HepG2 (cell line): ENCODE measurements around the gene ZNF396. TPM values are rescaled to one million over a fixed set of nuclear protein-coding genes. Genes with fewer than 3 reads are reported as not detected.

Experiments
- BCL6 ChIP-seq: IDR thresholded peaks from 2 replicates; pipeline ENCODE4 v1.6.1; 2016; ENCODE audit warnings: missing genetic modification reagents, missing compliant biosample characterization
- ELF3 ChIP-seq: IDR thresholded peaks from 2 replicates; pipeline ENCODE4 v1.6.1; 2016; ENCODE audit warnings: missing genetic modification reagents, missing compliant biosample characterization
- ETV5 ChIP-seq: IDR thresholded peaks from 2 replicates; pipeline ENCODE4 v1.6.1; 2018; ENCODE audit warnings: missing biosample characterization, missing genetic modification reagents, inconsistent platforms, borderline replicate concordance
- JARID2 ChIP-seq: sonication (generic); formaldehyde crosslinking; IDR thresholded peaks from 2 replicates; pipeline ENCODE4 v1.8.1; 2023; ENCODE audit warnings: missing genetic modification reagents, inconsistent platforms; ENCODE audit not compliant: insufficient replicate concordance
- LCORL ChIP-seq, 2 experiments: fragments of 450-650 bp in 1 of 2; sonication (generic) in 1 of 2; formaldehyde crosslinking in 1 of 2; IDR thresholded peaks; 2 replicates each; pipeline versions ENCODE4 v1.5.0 to v1.6.1; 2017 to 2020; ENCODE audit warnings: antibody characterized with exemption in 1 of 2, missing genetic modification reagents in 1 of 2
- PCBP1 ChIP-seq: fragments of 200-400 bp; formaldehyde crosslinking; IDR thresholded peaks from 2 replicates; pipeline ENCODE4 v1.6.1; 2017; ENCODE audit warnings: mild to moderate bottlenecking, low read depth, low read length, borderline replicate concordance
- SAFB2 ChIP-seq: sonication (generic); formaldehyde crosslinking; IDR thresholded peaks from 2 replicates; pipeline ENCODE4 v1.5.1; 2020; ENCODE audit warnings: missing genetic modification reagents, low read depth, mild to moderate bottlenecking, borderline replicate concordance
- SRSF1 ChIP-seq: fragments of 200-400 bp; formaldehyde crosslinking; optimal IDR thresholded peaks from 2 replicates; pipeline ENCODE3; 2017; ENCODE audit warnings: mild to moderate bottlenecking, low read depth, low read length, moderate library complexity
- SUZ12 ChIP-seq: fragments of 150-350 bp; IDR thresholded peaks from 2 replicates; pipeline ENCODE4 v1.6.1; 2014; ENCODE audit warnings: low read depth, low read length
- ZBTB42 ChIP-seq: sonication (generic); formaldehyde crosslinking; IDR thresholded peaks from 2 replicates; pipeline ENCODE4 v1.5.0; 2020; ENCODE audit warnings: mild to moderate bottlenecking, missing genetic modification reagents
- ZEB1 ChIP-seq: IDR thresholded peaks from 2 replicates; pipeline ENCODE4 v1.6.1; 2012; ENCODE audit warnings: mild to moderate bottlenecking, low read depth, inconsistent platforms; ENCODE audit not compliant: insufficient replicate concordance
- ZFP37 ChIP-seq: sonication (generic); formaldehyde crosslinking; IDR thresholded peaks from 2 replicates; pipeline ENCODE4 v1.4.0; 2020; ENCODE audit warnings: missing genetic modification reagents, borderline replicate concordance
- ZFP82 ChIP-seq: sonication (generic); formaldehyde crosslinking; IDR thresholded peaks from 2 replicates; pipeline ENCODE4 v1.5.1; 2020; ENCODE audit warnings: mild to moderate bottlenecking, missing genetic modification reagents, borderline replicate concordance
- ZNF10 ChIP-seq: sonication (generic); formaldehyde crosslinking; IDR thresholded peaks from 2 replicates; pipeline ENCODE4 v1.4.0; 2020; ENCODE audit warnings: mild to moderate bottlenecking, low read depth, missing genetic modification reagents, borderline replicate concordance
- ZNF30 ChIP-seq: sonication (generic); formaldehyde crosslinking; IDR thresholded peaks from 2 replicates; pipeline ENCODE4 v1.5.0; 2020; ENCODE audit warnings: mild to moderate bottlenecking, missing genetic modification reagents
- ZNF350 ChIP-seq: sonication (generic); formaldehyde crosslinking; IDR thresholded peaks from 2 replicates; pipeline ENCODE4 v1.4.0; 2020; ENCODE audit warnings: mild to moderate bottlenecking, low read depth, missing genetic modification reagents, borderline replicate concordance
- ZNF605 ChIP-seq: sonication (generic); formaldehyde crosslinking; IDR thresholded peaks from 2 replicates; pipeline ENCODE4 v1.8.0; 2022; ENCODE audit warnings: mild to moderate bottlenecking, missing genetic modification reagents
- ZNF703 ChIP-seq: sonication (generic); formaldehyde crosslinking; IDR thresholded peaks from 2 replicates; pipeline ENCODE4 v1.5.1; 2020; ENCODE audit warnings: missing genetic modification reagents, mild to moderate bottlenecking, moderate library complexity, borderline replicate concordance
- ZSCAN20 ChIP-seq: sonication (generic); formaldehyde crosslinking; IDR thresholded peaks from 2 replicates; pipeline ENCODE4 v1.4.0; 2020; ENCODE audit warnings: missing genetic modification reagents, mild to moderate bottlenecking, borderline replicate concordance
- polyA plus RNA-seq, 8 experiments: library from polyadenylated mRNA; depleted of rRNA in 3 of 8; stranded (reverse) in 7 of 8; unstranded in 1 of 8; fragments of >200 nt; fragmentation: Illumina TruSeq in 4 of 8; extraction: Trizol in 4 of 8; gene quantifications; 2 replicates each; pipeline versions ENCODE4 v1.2.1 to v1.2.3, GENCODE V29; 2011 to 2016; ENCODE audit warnings: low read depth in 4 of 8, missing spikeins in 1 of 8, mixed read lengths in 1 of 8; ENCODE audit not compliant: insufficient read depth in 1 of 8
- total RNA-seq, 5 experiments: library from RNA; depleted of rRNA; stranded (reverse); fragments of >200 nt; fragmentation: Illumina TruSeq; extraction: Trizol; gene quantifications; 2 replicates each; pipeline ENCODE4 v1.2.3, GENCODE V29; 2016; ENCODE audit warnings: low read depth in 1 of 5
- TF ChIP-seq, protein P1 (sequence below), 2 experiments: sonication (generic) in 1 of 2; formaldehyde crosslinking in 1 of 2; IDR thresholded peaks; 2 replicates each; pipeline versions ENCODE4 v1.6.1 to v1.9.0; 2014 to 2022; ENCODE audit warnings: antibody characterized with exemption in 1 of 2, borderline replicate concordance in 1 of 2, inconsistent platforms in 1 of 2, low read depth in 1 of 2, missing genetic modification reagents in 1 of 2
- TF ChIP-seq, protein P2 (sequence below): sonication (generic); formaldehyde crosslinking; IDR thresholded peaks from 2 replicates; pipeline ENCODE4 v1.5.1; 2020; ENCODE audit warnings: mild to moderate bottlenecking, missing genetic modification reagents, moderate library complexity

The ZNF396 gene
- total and polyA plus RNA-seq, 2 of the 13 experiments (the other 11 are each of a cell fraction or from before 2014, with no cell fraction given): 0.25 to 0.75 TPM

DNA sequence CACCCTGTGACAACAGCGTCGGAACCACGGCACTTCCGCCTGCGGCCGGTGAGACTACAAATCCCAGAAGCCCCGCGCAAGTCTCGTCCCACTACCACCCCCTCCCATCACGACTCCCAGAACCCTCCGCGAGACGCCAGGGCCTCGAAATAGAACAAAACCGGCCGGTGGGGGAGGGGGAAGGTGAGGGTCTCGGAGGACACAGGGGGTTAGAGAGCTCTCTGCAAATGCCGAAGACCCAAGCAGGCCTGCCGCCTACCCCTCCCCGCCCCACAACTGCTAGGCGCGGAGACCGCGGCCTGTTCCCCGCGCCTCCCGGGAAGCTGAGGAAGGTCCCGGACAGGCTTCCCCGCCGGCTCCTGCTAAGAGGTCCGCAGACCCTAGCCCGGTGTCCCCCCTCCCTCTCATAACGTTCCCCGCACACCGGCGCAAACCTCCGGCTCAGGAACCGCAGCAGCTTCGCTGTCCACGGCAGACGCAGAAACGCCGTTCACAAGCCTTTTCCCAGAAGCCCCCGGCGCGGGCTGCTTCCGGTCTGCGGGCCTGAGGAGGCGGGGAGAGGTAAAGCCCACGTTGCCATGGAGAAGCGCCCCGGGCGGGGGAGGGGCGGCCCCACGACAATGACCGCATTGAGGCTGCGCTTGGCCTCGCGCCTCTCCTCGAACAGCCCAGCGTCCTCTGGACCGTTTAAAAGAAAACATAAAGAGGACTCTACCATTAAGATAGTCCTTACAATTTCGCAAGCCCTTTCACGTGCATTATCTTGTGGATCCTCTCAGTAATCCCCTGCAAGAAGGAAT, 33.0 kb downstream of the ZNF396 start, which contains the start of gene ZNF24 (continued):
- peak; percentile 82; the same call in 1 of the 2 replicates for TF ChIP-seq ZFP82
- no peak for TF ChIP-seq ZNF30 (CRISPR knock-in tag)
- TF ChIP-seq ZNF703: no peak
- TF ChIP-seq, protein P1, sequence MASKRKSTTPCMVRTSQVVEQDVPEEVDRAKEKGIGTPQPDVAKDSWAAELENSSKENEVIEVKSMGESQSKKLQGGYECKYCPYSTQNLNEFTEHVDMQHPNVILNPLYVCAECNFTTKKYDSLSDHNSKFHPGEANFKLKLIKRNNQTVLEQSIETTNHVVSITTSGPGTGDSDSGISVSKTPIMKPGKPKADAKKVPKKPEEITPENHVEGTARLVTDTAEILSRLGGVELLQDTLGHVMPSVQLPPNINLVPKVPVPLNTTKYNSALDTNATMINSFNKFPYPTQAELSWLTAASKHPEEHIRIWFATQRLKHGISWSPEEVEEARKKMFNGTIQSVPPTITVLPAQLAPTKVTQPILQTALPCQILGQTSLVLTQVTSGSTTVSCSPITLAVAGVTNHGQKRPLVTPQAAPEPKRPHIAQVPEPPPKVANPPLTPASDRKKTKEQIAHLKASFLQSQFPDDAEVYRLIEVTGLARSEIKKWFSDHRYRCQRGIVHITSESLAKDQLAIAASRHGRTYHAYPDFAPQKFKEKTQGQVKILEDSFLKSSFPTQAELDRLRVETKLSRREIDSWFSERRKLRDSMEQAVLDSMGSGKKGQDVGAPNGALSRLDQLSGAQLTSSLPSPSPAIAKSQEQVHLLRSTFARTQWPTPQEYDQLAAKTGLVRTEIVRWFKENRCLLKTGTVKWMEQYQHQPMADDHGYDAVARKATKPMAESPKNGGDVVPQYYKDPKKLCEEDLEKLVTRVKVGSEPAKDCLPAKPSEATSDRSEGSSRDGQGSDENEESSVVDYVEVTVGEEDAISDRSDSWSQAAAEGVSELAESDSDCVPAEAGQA (IDR thresholded peaks at IDR 0.05; ENCODE audit: low read depth): peak; percentile 42
- TF ChIP-seq, protein P1 (CRISPR knock-in tag; IDR thresholded peaks at IDR 0.05; ENCODE audit: borderline replicate concordance): no peak
- peak; percentile 61; the same call in 1 of the 2 replicates for TF ChIP-seq ZNF350 (CRISPR knock-in tag)
- 0 out of 2 replicates have a peak, but pooled peaks have one; percentile 52 for TF ChIP-seq ELF3 (CRISPR knock-in tag)
- no peak for TF ChIP-seq LCORL (IDR thresholded peaks at IDR 0.05)
- TF ChIP-seq LCORL (CRISPR knock-in tag; IDR thresholded peaks at IDR 0.05): peak; percentile 7; the same call in 1 of the 2 replicates
- TF ChIP-seq SUZ12: peak; percentile 75
- peak; percentile 97 for TF ChIP-seq PCBP1
- peak; percentile 4; the same call in 1 of the 2 replicates for TF ChIP-seq ZBTB42 (CRISPR knock-in tag)
- 0 out of 2 replicates have a peak, but pooled peaks have one; percentile 52 for TF ChIP-seq ZFP37 (CRISPR knock-in tag)
- TF ChIP-seq, protein P2, sequence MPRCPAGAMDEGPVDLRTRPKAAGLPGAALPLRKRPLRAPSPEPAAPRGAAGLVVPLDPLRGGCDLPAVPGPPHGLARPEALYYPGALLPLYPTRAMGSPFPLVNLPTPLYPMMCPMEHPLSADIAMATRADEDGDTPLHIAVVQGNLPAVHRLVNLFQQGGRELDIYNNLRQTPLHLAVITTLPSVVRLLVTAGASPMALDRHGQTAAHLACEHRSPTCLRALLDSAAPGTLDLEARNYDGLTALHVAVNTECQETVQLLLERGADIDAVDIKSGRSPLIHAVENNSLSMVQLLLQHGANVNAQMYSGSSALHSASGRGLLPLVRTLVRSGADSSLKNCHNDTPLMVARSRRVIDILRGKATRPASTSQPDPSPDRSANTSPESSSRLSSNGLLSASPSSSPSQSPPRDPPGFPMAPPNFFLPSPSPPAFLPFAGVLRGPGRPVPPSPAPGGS (CRISPR knock-in tag): peak; percentile 78; the same call in 1 of the 2 replicates
- TF ChIP-seq ZNF10 (CRISPR knock-in tag): no peak
- peak; percentile 38 for TF ChIP-seq ZEB1
- TF ChIP-seq SRSF1: peak; percentile 82
- peak; percentile 43; the same call in 1 of the 2 replicates for TF ChIP-seq BCL6 (CRISPR knock-in tag)
- TF ChIP-seq SAFB2 (CRISPR knock-in tag): no peak; the same call in 1 of the 2 replicates
- no peak for TF ChIP-seq JARID2 (CRISPR knock-in tag)
- no peak for TF ChIP-seq ZSCAN20
- TF ChIP-seq ZNF605: peak; percentile 84
- TF ChIP-seq ETV5 (CRISPR knock-in tag): peak; percentile 92
